HEK293 (cell line): ENCODE results near the gene HOXC5.

Source experiments
- CTCF ChIP-seq: fragments of 450-650 bp; formaldehyde crosslinking; IDR thresholded peaks from 2 replicates; pipeline ENCODE4 v1.5.1; 2016; ENCODE audit warnings: missing biosample characterization, missing genetic modification characterization
- SETDB1 ChIP-seq: IDR thresholded peaks from one replicate; pipeline ENCODE4 v1.6.1; 2017; ENCODE audit warnings: mild to moderate bottlenecking, low read length, moderate library complexity, mixed read lengths; ENCODE audit not compliant: insufficient read length
- ZEB2 ChIP-seq: fragments of 450-650 bp; formaldehyde crosslinking; IDR thresholded peaks from 2 replicates; pipeline ENCODE4 v1.5.1; 2016; ENCODE audit warnings: missing biosample characterization, missing genetic modification characterization

GRCh38 chr12:54053751-54054741 lies 21.2 kb downstream of the HOXC5 start, which contains the start of gene HOXC4:
- TF ChIP-seq CTCF (tag by site-specific recombination) (peak; percentile 26; the same call in 1 of the 2 replicates), SETDB1 (no peak), ZEB2 (tag by site-specific recombination) (peak; percentile 54)
